Esophagus squamous epithelium (tissue), 5 donors: ENCODE results near the gene EBNA1BP2. TPM values are rescaled to one million over a fixed set of nuclear protein-coding genes. Genes with fewer than 3 reads are reported as not detected.

Source experiments
- DNase-seq: peaks from one replicate; lab custom pipeline; 2025; lab: John Stamatoyannopoulos, UW
- H3K27ac ChIP-seq, 4 donors: fragments of 200-600 bp; sonication (generic); one replicate each; pipeline ENCODE4 v1.5.1; 2016 to 2019; ENCODE audit warnings: mild to moderate bottlenecking in 1 of 4
- H3K27me3 ChIP-seq, 4 donors: fragments of 200-600 bp; sonication (generic); 1 replicate in 3 of 4; 2 replicates in 1 of 4; pipeline versions ENCODE4 v1.5.1 to v1.6.0; 2017 to 2021; ENCODE audit warnings: antibody characterized with exemption in 1 of 4
- H3K36me3 ChIP-seq, 3 donors: fragments of 200-600 bp; sonication (generic); one replicate each; pipeline ENCODE4 v1.5.1; 2016 to 2019
- H3K4me1 ChIP-seq, 3 donors: fragments of 200-600 bp; sonication (generic); one replicate each; pipeline ENCODE4 v1.5.1; 2017 to 2019
- H3K4me3 ChIP-seq, 4 donors: fragments of 200-600 bp; sonication (generic); 1 replicate in 3 of 4; 2 replicates in 1 of 4; pipeline ENCODE4 v1.5.1; 2016 to 2019; ENCODE audit warnings: mild to moderate bottlenecking in 2 of 4, moderate library complexity in 1 of 4
- H3K9me3 ChIP-seq, 3 donors: fragments of 200-600 bp; sonication (generic); one replicate each; pipeline ENCODE4 v1.5.1; 2016 to 2019
- POLR2A ChIP-seq, 4 donors: fragments of 450-650 bp; IDR thresholded peaks; one replicate each; pipeline ENCODE4 v1.6.1; 2017; ENCODE audit warnings: antibody characterized with exemption in 4 of 4, mild to moderate bottlenecking in 4 of 4, moderate library complexity in 3 of 4
- WGBS, 2 donors: methylation state at CpG; one replicate each; pipeline ENCODE4 v1.1.5; 2018; 5-methylcytosine and 5-hydroxymethylcytosine counted together
- intact Hi-C: fragments of 100-400 bp; cut with DNase I; formaldehyde crosslinking; loops from one replicate; pipeline ENCODE4 v1.15.0; 2022
- total RNA-seq, 4 donors: library from RNA; depleted of rRNA; stranded (reverse); fragments of >200 nt; gene quantifications; one replicate each; pipeline ENCODE4 v1.1.0, GENCODE V29; 2016
- TF ChIP-seq, protein P1 (sequence below), 6 experiments: fragments of 450-650 bp in 4 of 6; fragments of 200-600 bp in 2 of 6; sonication (generic) in 2 of 6; IDR thresholded peaks; one replicate each; pipeline ENCODE4 v1.5.1; 2016 to 2019; ENCODE audit warnings: antibody characterized with exemption in 6 of 6, mild to moderate bottlenecking in 4 of 6, moderate library complexity in 4 of 6
- donor health status: DM: yes; HTN: yes; CAD: no.

Gene EBNA1BP2, protein sequence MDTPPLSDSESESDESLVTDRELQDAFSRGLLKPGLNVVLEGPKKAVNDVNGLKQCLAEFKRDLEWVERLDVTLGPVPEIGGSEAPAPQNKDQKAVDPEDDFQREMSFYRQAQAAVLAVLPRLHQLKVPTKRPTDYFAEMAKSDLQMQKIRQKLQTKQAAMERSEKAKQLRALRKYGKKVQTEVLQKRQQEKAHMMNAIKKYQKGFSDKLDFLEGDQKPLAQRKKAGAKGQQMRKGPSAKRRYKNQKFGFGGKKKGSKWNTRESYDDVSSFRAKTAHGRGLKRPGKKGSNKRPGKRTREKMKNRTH
- 10 to 100 TPM; 44.4 to 99.3 (median 60.7) TPM for total RNA-seq

DNA sequence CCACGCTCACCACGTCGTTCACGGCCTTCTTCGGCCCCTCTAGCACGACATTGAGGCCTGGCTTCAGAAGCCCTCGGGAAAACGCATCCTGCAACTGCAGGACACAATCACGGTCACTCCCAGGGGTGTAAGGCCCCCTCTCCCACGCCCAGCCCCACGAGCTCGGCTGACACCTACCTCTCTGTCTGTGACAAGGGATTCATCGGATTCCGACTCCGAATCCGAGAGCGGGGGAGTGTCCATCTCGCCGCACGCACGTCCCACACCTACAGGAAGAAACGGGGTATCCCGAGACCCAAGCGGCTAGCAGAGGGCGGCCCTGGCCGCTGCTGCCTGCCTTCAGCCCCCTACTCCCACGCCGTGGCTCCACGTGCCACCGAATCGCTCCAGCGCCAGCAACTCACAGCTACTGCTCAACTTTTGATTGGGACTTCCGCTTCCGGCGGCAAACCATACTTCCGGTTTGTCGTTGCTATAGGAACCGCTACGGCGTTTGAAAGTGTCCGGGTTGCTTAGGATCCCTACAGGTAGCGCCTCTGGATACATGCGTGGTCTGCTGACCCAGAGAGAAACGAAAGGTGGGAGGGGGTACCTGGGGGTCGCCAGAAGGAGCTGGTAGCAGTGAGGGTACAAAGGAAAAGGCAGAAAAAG lies at the start of gene EBNA1BP2, which contains the start of gene CFAP57:
EBNA1BP2 (minus strand) TSS at position 415 of the 651 bp plus-strand sequence; CDS start at position 243, 172 bp downstream.
CFAP57 (plus strand) TSS at position 455 of the 651 bp plus-strand sequence. CDS start 424 bp downstream, outside the sequence.
- peaks cover 0 to 22% (median 6%) of the 10 kb centered on the region in 3 donors for H3K4me1 ChIP-seq
- peak; percentile 73 for DNase-seq
- TF ChIP-seq POLR2A (IDR thresholded peaks at IDR 0.05), result no peak
- TF ChIP-seq, protein P1, sequence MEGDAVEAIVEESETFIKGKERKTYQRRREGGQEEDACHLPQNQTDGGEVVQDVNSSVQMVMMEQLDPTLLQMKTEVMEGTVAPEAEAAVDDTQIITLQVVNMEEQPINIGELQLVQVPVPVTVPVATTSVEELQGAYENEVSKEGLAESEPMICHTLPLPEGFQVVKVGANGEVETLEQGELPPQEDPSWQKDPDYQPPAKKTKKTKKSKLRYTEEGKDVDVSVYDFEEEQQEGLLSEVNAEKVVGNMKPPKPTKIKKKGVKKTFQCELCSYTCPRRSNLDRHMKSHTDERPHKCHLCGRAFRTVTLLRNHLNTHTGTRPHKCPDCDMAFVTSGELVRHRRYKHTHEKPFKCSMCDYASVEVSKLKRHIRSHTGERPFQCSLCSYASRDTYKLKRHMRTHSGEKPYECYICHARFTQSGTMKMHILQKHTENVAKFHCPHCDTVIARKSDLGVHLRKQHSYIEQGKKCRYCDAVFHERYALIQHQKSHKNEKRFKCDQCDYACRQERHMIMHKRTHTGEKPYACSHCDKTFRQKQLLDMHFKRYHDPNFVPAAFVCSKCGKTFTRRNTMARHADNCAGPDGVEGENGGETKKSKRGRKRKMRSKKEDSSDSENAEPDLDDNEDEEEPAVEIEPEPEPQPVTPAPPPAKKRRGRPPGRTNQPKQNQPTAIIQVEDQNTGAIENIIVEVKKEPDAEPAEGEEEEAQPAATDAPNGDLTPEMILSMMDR (IDR thresholded peaks at IDR 0.05), result peak in 1 of 6 experiments; percentile 5
- intact Hi-C loops, result no loop called here
- H3K4me3 ChIP-seq, result peak within 1 kb of the TSS; percentile 84 to 96 (median 90)
- peak within 1 kb of the TSS; percentile 24 to 83 (median 78) for H3K27ac ChIP-seq
- no peaks in the 10 kb centered on the region for H3K9me3 ChIP-seq
- peaks cover 0 to 25% (median 0%) of the 10 kb centered on the region in 4 donors for H3K27me3 ChIP-seq
- 0% methylated on average over 12 of the region's 45 CpGs; no CpG with 5 or more reads in 1 of the 2 donors for WGBS, 2 donors
- peaks cover 5 to 39% (median 6%) of the 10 kb centered on the region in 3 donors for H3K36me3 ChIP-seq

DNA sequence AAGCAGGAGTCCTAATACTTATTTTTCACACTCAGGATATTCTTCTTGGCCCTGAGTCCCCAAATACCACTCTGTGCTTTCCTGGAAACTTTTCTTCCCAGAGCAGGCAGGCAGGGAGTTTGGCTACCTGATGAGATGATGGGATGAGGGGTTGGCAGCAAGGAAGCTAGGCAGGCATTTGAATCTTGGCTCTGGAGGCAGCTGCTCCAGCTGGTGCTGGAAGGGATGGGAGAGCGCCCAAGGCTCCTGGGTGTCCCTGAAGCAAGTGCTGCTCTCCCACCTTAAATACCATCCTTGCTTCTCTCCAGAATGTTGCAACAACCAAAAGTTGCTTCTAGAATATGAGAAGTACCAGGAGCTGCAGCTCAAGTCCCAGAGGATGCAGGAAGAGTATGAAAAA lies 49.7 kb upstream of the EBNA1BP2 start:
- intact Hi-C loops, result no loop called here
- 100% methylated on average over 1 of the region's 1 CpG for WGBS, 2 donors
- peak overlapping the region in 1 of 4 donors; percentile 10 for H3K27ac ChIP-seq

DNA sequence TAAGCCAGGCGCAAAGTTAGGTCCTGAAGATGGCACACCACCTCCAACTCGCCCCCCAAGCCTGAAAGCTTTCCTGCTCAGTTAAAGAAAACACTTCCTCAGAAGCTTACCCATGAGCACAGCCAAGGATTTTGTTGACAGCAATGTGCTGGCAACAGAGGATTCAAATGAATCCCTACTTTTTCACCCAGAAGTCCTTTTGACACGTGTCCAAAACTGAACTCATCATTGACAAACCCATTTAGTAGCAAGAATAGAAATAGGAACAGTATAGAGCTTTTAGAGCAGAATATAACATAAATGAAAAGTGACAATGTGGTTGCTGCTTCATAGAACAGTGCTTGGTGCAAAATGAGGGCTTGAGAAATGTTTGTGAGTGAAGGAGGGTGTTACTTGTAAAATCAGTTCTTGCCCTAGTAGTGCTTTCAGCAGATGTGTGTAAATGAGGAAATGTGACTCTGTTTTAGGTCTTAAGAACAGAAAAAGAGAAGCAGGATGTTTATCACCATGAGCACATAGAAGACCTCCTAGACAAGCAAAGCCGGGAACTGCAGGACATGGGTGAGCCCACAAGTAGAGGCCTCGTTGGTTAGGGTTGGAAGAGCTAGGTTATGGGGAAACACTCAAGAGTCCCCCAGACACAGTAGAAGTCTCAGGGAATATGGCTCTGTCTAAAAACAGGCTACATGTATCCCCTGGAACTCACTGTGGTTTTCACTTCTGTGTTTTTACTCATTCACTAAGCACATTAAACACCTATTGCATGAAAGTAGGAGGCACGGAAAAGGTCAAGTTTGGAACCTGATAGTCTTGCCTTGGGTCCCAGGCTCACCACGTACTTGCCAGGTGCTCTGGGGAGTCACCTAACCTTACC lies 49.1 kb upstream of the EBNA1BP2 start:
- H3K27me3 ChIP-seq, result peaks cover 0 to 5% (median 0%) of the 10 kb centered on the region in 4 donors
- 57 to 70% methylated on average over 7 of the region's 7 CpGs for WGBS, 2 donors
- H3K36me3 ChIP-seq, result no peaks in the 10 kb centered on the region
- intact Hi-C loops, result no loop called here
- no peak for DNase-seq
- peak overlapping the region in 1 of 4 donors; percentile 10 for H3K27ac ChIP-seq
- TF ChIP-seq POLR2A (IDR thresholded peaks at IDR 0.05), result no peak
- TF ChIP-seq, protein P1 (IDR thresholded peaks at IDR 0.05), result no peak
- H3K9me3 ChIP-seq, result no peaks in the 10 kb centered on the region
- H3K4me3 ChIP-seq, result no peak overlapping the region
- no peaks in the 10 kb centered on the region for H3K4me1 ChIP-seq

More for the DNA sequence above, 49.7 kb upstream of the EBNA1BP2 start:
- H3K4me1 ChIP-seq, result no peaks in the 10 kb centered on the region
- TF ChIP-seq POLR2A (IDR thresholded peaks at IDR 0.05), result no peak
- TF ChIP-seq, protein P1 (IDR thresholded peaks at IDR 0.05), result no peak
- no peaks in the 10 kb centered on the region for H3K36me3 ChIP-seq
- H3K9me3 ChIP-seq, result no peaks in the 10 kb centered on the region
- no peak for DNase-seq
- H3K27me3 ChIP-seq, result peaks cover 0 to 3% (median 0%) of the 10 kb centered on the region in 4 donors
- no peak overlapping the region for H3K4me3 ChIP-seq

DNA sequence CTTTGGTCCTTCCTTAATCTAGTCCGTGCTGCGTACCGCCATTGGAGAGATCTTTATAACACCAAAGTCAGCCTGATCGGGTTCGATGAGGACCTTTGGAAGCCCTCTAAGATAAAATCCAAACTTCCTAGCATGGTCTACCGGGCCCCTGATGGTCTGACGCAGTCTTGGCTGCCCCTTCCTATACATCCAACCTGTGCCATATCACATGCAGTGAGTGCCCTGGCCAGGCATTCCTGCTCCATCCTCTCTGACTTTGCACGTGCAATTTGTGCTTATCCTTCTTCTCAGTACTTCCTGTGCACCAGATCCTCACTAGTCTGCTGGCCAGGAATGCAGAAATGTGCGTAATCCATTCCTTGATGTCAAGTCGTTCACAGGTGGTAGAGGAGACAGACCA lies 45.7 kb upstream of the EBNA1BP2 start:
- no peak overlapping the region for H3K4me3 ChIP-seq
- no peak for DNase-seq
- no peaks in the 10 kb centered on the region for H3K9me3 ChIP-seq
- peaks cover 0 to 5% (median 0%) of the 10 kb centered on the region in 4 donors for H3K27me3 ChIP-seq
- H3K36me3 ChIP-seq, result no peaks in the 10 kb centered on the region
- intact Hi-C loops, result no loop called here
- H3K27ac ChIP-seq, result no peak overlapping the region
- no peaks in the 10 kb centered on the region for H3K4me1 ChIP-seq
- WGBS, 2 donors, result 91 to 93% methylated on average over 10 of the region's 10 CpGs
- TF ChIP-seq, protein P1 (IDR thresholded peaks at IDR 0.05), result no peak
- no peak for TF ChIP-seq POLR2A (IDR thresholded peaks at IDR 0.05)
